Measurements from ENCODE around the gene AVPR2. TPM values are rescaled to one million over a fixed set of nuclear protein-coding genes. Genes with fewer than 3 reads are reported as not detected.

Gene AVPR2
- total and polyA plus RNA-seq, 10 of the 15 experiments (the other 5 are each of a cell fraction or from before 2014, with no cell fraction given), result 0.12 to 0.37 TPM; not detected in 8

GRCh38 chrX:153948847-153949805 is 44.7 kb downstream of the AVPR2 start (continued):
- TF ChIP-seq BCL11A (IDR thresholded peaks at IDR 0.05; ENCODE audit: low read depth, low read length), result no peak
- TF ChIP-seq KLF5 (IDR thresholded peaks at IDR 0.05; ENCODE audit: partially characterized antibody), result no peak
- TF ChIP-seq, protein P1, sequence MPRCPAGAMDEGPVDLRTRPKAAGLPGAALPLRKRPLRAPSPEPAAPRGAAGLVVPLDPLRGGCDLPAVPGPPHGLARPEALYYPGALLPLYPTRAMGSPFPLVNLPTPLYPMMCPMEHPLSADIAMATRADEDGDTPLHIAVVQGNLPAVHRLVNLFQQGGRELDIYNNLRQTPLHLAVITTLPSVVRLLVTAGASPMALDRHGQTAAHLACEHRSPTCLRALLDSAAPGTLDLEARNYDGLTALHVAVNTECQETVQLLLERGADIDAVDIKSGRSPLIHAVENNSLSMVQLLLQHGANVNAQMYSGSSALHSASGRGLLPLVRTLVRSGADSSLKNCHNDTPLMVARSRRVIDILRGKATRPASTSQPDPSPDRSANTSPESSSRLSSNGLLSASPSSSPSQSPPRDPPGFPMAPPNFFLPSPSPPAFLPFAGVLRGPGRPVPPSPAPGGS (IDR thresholded peaks at IDR 0.05; ENCODE audit: borderline replicate concordance, insufficient read depth, low read depth, low read length, poor library complexity, severe bottlenecking), result no peak
- no peak for TF ChIP-seq YY1 (IDR thresholded peaks at IDR 0.05; ENCODE audit: low read depth, low read length)
- TF ChIP-seq POLR2A (IDR thresholded peaks at IDR 0.05; ENCODE audit: low read depth, low read length), result no peak
- no peak for TF ChIP-seq EP300 (IDR thresholded peaks at IDR 0.05; ENCODE audit: borderline replicate concordance in 1 of 2, control insufficient read depth in 1 of 2, low read depth in 2 of 2, low read length in 2 of 2)

- in situ Hi-C loops (cut with MboI), result no loop called here
- Histone ChIP-seq H3K4me1 (ENCODE audit: control insufficient read depth, insufficient read depth, low read length) (no peaks in the 10 kb centered on the region), H3K9ac (ENCODE audit: control insufficient read depth, insufficient read depth, low read length) (no peak overlapping the region)
These were observed 45.7 kb downstream of the AVPR2 start for GRCh38 chrX:153950127-153950526.

More at GRCh38 chrX:153950127-153950526, 45.7 kb downstream of the AVPR2 start:
- no peak for ATAC-seq
- Histone ChIP-seq H3K36me3 (ENCODE audit: control insufficient read depth in 2 of 2, insufficient read depth in 2 of 2, low read length in 1 of 2) (peaks cover 6 to 47% of the 10 kb centered on the region in 2 experiments), H3K27me3 (replicated peaks in 1 of 2; ENCODE audit: control insufficient read depth in 2 of 2, insufficient read depth in 2 of 2, low read length in 1 of 2) (no peaks in the 10 kb centered on the region), H3K4me2 (ENCODE audit: control insufficient read depth, insufficient read depth) (no peak overlapping the region), H3K9me3 (replicated peaks; ENCODE audit: control insufficient read depth, insufficient read depth, low read length) (no peaks in the 10 kb centered on the region), H4K20me1 (ENCODE audit: control insufficient read depth, insufficient read depth) (no peaks in the 10 kb centered on the region), H2AFZ (ENCODE audit: control insufficient read depth, low read depth, low read length) (no peak overlapping the region), H3K27ac (ENCODE audit: control insufficient read depth, insufficient read depth) (no peak overlapping the region), H3K79me2 (ENCODE audit: control insufficient read depth, insufficient read depth, low read length) (no peaks in the 10 kb centered on the region; the same call in 1 of the 2 replicates), H3K4me3 (no peak overlapping the region)
- 93% methylated on average over 19 of the region's 19 CpGs for WGBS (ENCODE audit: insufficient coverage, insufficient replicate concordance, low lambda C conversion rate, missing lambda C conversion rate)
- ChIA-PET POLR2A (no interaction called here), CTCF (interaction anchor here (0.6 to 8.7 kb wide), 6 partner anchors 11 to 411 kb away, joined by 3 to 172 read pairs (median 3); partner anchors contain the start of gene ARHGAP4), RAD21 (ENCODE audit: unreplicated experiment) (interaction anchor here (0.6 to 2.0 kb wide), 2 partner anchors 18 to 550 kb away, joined by 4 to 5 read pairs; no protein-coding TSS in a partner anchor), SMC1A (ENCODE audit: uncharacterized antibody, unreplicated experiment) (interaction anchor here (0.7 to 6.5 kb wide), 2 partner anchors 14 to 25 kb away, joined by 3 to 61 read pairs; partner anchors contain the start of gene ARHGAP4)
- no peak for FAIRE-seq
- no peak for TF ChIP-seq STAT1 (conservative IDR thresholded peaks at IDR 0.05)
- TF ChIP-seq, protein P2, sequence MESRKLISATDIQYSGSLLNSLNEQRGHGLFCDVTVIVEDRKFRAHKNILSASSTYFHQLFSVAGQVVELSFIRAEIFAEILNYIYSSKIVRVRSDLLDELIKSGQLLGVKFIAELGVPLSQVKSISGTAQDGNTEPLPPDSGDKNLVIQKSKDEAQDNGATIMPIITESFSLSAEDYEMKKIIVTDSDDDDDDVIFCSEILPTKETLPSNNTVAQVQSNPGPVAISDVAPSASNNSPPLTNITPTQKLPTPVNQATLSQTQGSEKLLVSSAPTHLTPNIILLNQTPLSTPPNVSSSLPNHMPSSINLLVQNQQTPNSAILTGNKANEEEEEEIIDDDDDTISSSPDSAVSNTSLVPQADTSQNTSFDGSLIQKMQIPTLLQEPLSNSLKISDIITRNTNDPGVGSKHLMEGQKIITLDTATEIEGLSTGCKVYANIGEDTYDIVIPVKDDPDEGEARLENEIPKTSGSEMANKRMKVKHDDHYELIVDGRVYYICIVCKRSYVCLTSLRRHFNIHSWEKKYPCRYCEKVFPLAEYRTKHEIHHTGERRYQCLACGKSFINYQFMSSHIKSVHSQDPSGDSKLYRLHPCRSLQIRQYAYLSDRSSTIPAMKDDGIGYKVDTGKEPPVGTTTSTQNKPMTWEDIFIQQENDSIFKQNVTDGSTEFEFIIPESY (IDR thresholded peaks at IDR 0.05), result no peak
- TF ChIP-seq, protein P3, sequence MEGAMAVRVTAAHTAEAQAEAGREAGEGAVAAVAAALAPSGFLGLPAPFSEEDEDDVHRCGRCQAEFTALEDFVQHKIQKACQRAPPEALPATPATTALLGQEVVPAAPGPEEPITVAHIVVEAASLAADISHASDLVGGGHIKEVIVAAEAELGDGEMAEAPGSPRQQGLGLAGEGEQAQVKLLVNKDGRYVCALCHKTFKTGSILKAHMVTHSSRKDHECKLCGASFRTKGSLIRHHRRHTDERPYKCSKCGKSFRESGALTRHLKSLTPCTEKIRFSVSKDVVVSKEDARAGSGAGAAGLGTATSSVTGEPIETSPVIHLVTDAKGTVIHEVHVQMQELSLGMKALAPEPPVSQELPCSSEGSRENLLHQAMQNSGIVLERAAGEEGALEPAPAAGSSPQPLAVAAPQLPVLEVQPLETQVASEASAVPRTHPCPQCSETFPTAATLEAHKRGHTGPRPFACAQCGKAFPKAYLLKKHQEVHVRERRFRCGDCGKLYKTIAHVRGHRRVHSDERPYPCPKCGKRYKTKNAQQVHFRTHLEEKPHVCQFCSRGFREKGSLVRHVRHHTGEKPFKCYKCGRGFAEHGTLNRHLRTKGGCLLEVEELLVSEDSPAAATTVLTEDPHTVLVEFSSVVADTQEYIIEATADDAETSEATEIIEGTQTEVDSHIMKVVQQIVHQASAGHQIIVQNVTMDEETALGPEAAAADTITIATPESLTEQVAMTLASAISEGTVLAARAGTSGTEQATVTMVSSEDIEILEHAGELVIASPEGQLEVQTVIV (IDR thresholded peaks at IDR 0.05; ENCODE audit: borderline replicate concordance, partially characterized antibody), result no peak
- TF ChIP-seq, protein P4, sequence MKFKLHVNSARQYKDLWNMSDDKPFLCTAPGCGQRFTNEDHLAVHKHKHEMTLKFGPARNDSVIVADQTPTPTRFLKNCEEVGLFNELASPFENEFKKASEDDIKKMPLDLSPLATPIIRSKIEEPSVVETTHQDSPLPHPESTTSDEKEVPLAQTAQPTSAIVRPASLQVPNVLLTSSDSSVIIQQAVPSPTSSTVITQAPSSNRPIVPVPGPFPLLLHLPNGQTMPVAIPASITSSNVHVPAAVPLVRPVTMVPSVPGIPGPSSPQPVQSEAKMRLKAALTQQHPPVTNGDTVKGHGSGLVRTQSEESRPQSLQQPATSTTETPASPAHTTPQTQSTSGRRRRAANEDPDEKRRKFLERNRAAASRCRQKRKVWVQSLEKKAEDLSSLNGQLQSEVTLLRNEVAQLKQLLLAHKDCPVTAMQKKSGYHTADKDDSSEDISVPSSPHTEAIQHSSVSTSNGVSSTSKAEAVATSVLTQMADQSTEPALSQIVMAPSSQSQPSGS (IDR thresholded peaks at IDR 0.05; ENCODE audit: low read length), result no peak
- TF ChIP-seq USF1 (IDR thresholded peaks at IDR 0.05; ENCODE audit: borderline replicate concordance, extremely low read length, insufficient read depth, low read depth, low read length), result no peak
- DNase-seq (ENCODE audit: low read depth, low spot score), result no peak
- intact Hi-C loops (cut with micrococcal nuclease; ENCODE audit: unreplicated experiment), result loop anchor here (5.0 kb wide), 1 partner anchor 393 kb away; no protein-coding TSS in a partner anchor
- BruUV-seq (replicated peaks), result no TSS peak
